Measurements from ENCODE around the gene NOS1AP. TPM values are rescaled to one million over a fixed set of nuclear protein-coding genes. Genes with fewer than 3 reads are reported as not detected.

Gene NOS1AP
- total and polyA plus RNA-seq, 9 of the 15 experiments (the other 6 are each of a cell fraction or from before 2014, with no cell fraction given): 0.07 to 1.5 (median 0.22) TPM

- TF ChIP-seq CTCF (IDR thresholded peaks at IDR 0.05 in 2 of 3, conservative IDR thresholded peaks at IDR 0.05 in 1 of 3; ENCODE audit: insufficient read depth in 2 of 3, low read depth in 1 of 3, low read length in 3 of 3): no peak
Observed at GRCh38 chr1:162264108-162264507, 194.6 kb downstream of the NOS1AP start (continued).

DNA sequence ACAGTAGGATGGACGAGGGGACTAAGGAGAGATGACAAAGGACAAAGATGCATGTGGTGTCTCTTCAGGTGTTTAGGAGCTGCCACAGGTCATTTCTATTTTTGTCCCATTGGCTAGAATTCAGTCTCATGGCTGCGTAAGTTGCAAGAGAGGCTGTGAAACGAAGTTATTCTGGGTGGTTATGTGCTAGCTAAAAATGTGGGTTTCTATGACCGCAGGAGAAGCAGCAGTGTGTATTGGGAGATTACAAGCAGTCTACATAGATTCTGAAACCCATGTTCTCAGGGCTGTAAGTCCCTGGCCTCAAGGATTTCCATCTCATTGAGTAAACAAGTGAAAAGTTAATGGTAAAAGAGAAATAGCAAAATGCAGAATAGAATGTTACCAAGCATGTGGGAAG is 196.5 kb downstream of the NOS1AP start:
- Histone ChIP-seq H3K4me1 (replicated peaks in 1 of 2; ENCODE audit: control insufficient read depth in 2 of 2, insufficient read depth in 2 of 2, low read length in 2 of 2) (no peaks in the 10 kb centered on the region; a peak in 1 of 5 replicates), H4K20me1 (replicated peaks; ENCODE audit: control insufficient read depth, insufficient read depth, low read length) (no peaks in the 10 kb centered on the region), H3K4me2 (ENCODE audit: insufficient read depth, low read length) (no peak overlapping the region), H3K79me2 (ENCODE audit: control insufficient read depth, insufficient read depth, low read length) (no peaks in the 10 kb centered on the region), H3K36me3 (ENCODE audit: control insufficient read depth, insufficient read depth, low read length) (no peaks in the 10 kb centered on the region), H3K9me1 (ENCODE audit: control insufficient read depth, insufficient read depth, low read length) (no peaks in the 10 kb centered on the region), H3K9me3 (replicated peaks; ENCODE audit: control insufficient read depth, insufficient read depth, low read depth, low read length) (no peaks in the 10 kb centered on the region), H3K27ac (ENCODE audit: extremely low read depth, low read depth, low read length) (no peak overlapping the region), H2AFZ (ENCODE audit: low read depth, low read length) (no peak overlapping the region), H3K27me3 (ENCODE audit: control insufficient read depth in 2 of 2, insufficient read depth in 2 of 2, low read length in 2 of 2) (peaks cover 0 to 3% of the 10 kb centered on the region in 2 experiments; a peak in 2 of 5 replicates), H3K4me3 (no peak overlapping the region), H3K9ac (ENCODE audit: insufficient read depth in 1 of 2, low read depth in 2 of 2, low read length in 2 of 2) (no peak overlapping the region; a peak in 1 of 4 replicates)
- intact Hi-C loops (cut with micrococcal nuclease): no loop called here
- whole genome bisulfite sequencing (ENCODE audit: insufficient coverage, low coverage, missing lambda C conversion rate): 1% methylated on average over 4 of the region's 4 CpGs
- no peak for FAIRE-seq
- no TSS peak for BruUV-seq (replicated peaks)
- no peak for ATAC-seq
- POLR2A ChIA-PET: interaction anchor here (0.9 kb wide), 1 partner anchor 106 kb away, joined by 4 read pairs; no protein-coding TSS in a partner anchor
- in situ Hi-C loops (cut with MboI): no loop called here
- DNase-seq (ENCODE audit: extremely low read depth in 1 of 4, low spot score in 3 of 4): no peak
- CTCF ChIA-PET (ENCODE audit: low intra/inter-chr PET ratio): no interaction called here
- no peak for TF ChIP-seq SMARCC2 (IDR thresholded peaks at IDR 0.05; ENCODE audit: low read depth)
- TF ChIP-seq ZNF551 (CRISPR knock-in tag; IDR thresholded peaks at IDR 0.05): no peak
- no peak for TF ChIP-seq KAT7 (CRISPR knock-in tag; IDR thresholded peaks at IDR 0.05; ENCODE audit: borderline replicate concordance)
- TF ChIP-seq ELF4 (CRISPR knock-in tag; IDR thresholded peaks at IDR 0.05): no peak
- no peak for TF ChIP-seq XRCC5 (IDR thresholded peaks at IDR 0.05; ENCODE audit: low read depth, low read length)
- TF ChIP-seq CXXC5 (CRISPR knock-in tag; IDR thresholded peaks at IDR 0.05): no peak
- TF ChIP-seq E2F8 (IDR thresholded peaks at IDR 0.05; ENCODE audit: low read depth, partially characterized antibody): no peak
- TF ChIP-seq, protein P1, sequence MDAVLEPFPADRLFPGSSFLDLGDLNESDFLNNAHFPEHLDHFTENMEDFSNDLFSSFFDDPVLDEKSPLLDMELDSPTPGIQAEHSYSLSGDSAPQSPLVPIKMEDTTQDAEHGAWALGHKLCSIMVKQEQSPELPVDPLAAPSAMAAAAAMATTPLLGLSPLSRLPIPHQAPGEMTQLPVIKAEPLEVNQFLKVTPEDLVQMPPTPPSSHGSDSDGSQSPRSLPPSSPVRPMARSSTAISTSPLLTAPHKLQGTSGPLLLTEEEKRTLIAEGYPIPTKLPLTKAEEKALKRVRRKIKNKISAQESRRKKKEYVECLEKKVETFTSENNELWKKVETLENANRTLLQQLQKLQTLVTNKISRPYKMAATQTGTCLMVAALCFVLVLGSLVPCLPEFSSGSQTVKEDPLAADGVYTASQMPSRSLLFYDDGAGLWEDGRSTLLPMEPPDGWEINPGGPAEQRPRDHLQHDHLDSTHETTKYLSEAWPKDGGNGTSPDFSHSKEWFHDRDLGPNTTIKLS (IDR thresholded peaks at IDR 0.05; ENCODE audit: borderline replicate concordance, low read depth): no peak
- TF ChIP-seq, protein P2, sequence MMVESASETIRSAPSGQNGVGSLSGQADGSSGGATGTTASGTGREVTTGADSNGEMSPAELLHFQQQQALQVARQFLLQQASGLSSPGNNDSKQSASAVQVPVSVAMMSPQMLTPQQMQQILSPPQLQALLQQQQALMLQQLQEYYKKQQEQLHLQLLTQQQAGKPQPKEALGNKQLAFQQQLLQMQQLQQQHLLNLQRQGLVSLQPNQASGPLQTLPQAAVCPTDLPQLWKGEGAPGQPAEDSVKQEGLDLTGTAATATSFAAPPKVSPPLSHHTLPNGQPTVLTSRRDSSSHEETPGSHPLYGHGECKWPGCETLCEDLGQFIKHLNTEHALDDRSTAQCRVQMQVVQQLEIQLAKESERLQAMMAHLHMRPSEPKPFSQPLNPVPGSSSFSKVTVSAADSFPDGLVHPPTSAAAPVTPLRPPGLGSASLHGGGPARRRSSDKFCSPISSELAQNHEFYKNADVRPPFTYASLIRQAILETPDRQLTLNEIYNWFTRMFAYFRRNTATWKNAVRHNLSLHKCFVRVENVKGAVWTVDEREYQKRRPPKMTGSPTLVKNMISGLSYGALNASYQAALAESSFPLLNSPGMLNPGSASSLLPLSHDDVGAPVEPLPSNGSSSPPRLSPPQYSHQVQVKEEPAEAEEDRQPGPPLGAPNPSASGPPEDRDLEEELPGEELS (CRISPR knock-in tag; IDR thresholded peaks at IDR 0.05; ENCODE audit: borderline replicate concordance): no peak
- TF ChIP-seq SUPT5H (IDR thresholded peaks at IDR 0.05): no peak
